ENCODE data around the gene CAPN5.
"Not testable (repeated sequence)": the region's sequence is repeated elsewhere in the genome, so short reads cannot be mapped to it uniquely, and the experiment has no call there.

The CAPN5 gene

GRCh38 chr11:77096591-77097019 is 29.8 kb downstream of the CAPN5 start:
- no peak for TF ChIP-seq CTCF (IDR thresholded peaks at IDR 0.05)
- H3K36me3 Mint-ChIP-seq (ENCODE audit: low read depth), result peaks cover 16% of the 10 kb centered on the region
- peaks cover 8% of the 10 kb centered on the region for H3K4me1 Mint-ChIP-seq
- H3K9me3 Mint-ChIP-seq, result peaks cover 22% of the 10 kb centered on the region
- no peak overlapping the region for H3K4me3 Mint-ChIP-seq
- peaks cover 2% of the 10 kb centered on the region for H3K27me3 Mint-ChIP-seq (ENCODE audit: low read depth, poor library complexity)
- H3K27ac Mint-ChIP-seq, result peak overlapping the region; percentile 88
- no peak for DNase-seq

- H3K4me1 Mint-ChIP-seq; H3K27me3 Mint-ChIP-seq (ENCODE audit: low read depth, poor library complexity); DNase-seq; H3K4me3 Mint-ChIP-seq; H3K27ac Mint-ChIP-seq: not testable (repeated sequence)
- Mint-ChIP-seq H3K36me3 (ENCODE audit: low read depth) (peaks cover 16% of the 10 kb centered on the region), H3K9me3 (peaks cover 22% of the 10 kb centered on the region)
Observed at GRCh38 chr11:77097180-77097579, 30.4 kb downstream of the CAPN5 start.

- peaks cover 16% of the 10 kb centered on the region for H3K36me3 Mint-ChIP-seq (ENCODE audit: low read depth)
- peaks cover 22% of the 10 kb centered on the region for H3K9me3 Mint-ChIP-seq
- no peak for DNase-seq
- H3K4me3 Mint-ChIP-seq, result no peak overlapping the region
- H3K27me3 Mint-ChIP-seq (ENCODE audit: low read depth, poor library complexity), result no peaks in the 10 kb centered on the region
- H3K4me1 Mint-ChIP-seq, result peaks cover 13% of the 10 kb centered on the region
- TF ChIP-seq CTCF (IDR thresholded peaks at IDR 0.05), result no peak
- H3K27ac Mint-ChIP-seq, result no peak overlapping the region
Observed at GRCh38 chr11:77100166-77101042, 33.6 kb downstream of the CAPN5 start.

GRCh38 chr11:77101043-77101537 is 34.3 kb downstream of the CAPN5 start:
- Mint-ChIP-seq H3K27ac (no peak overlapping the region), H3K36me3 (ENCODE audit: low read depth) (peaks cover 16% of the 10 kb centered on the region), H3K4me3 (no peak overlapping the region), H3K27me3 (ENCODE audit: low read depth, poor library complexity) (no peaks in the 10 kb centered on the region), H3K4me1 (peaks cover 11% of the 10 kb centered on the region), H3K9me3 (peaks cover 22% of the 10 kb centered on the region)
- no peak for DNase-seq
- peak; percentile 34 for TF ChIP-seq CTCF (IDR thresholded peaks at IDR 0.05)

GRCh38 chr11:77102246-77103210 is 35.8 kb downstream of the CAPN5 start, which contains the start of gene OMP:
Gene OMP (plus strand): TSS chr11:77102840. CDS start chr11:77102840, 0 bp downstream.
- Mint-ChIP-seq H3K9me3 (peaks cover 17% of the 10 kb centered on the region), H3K36me3 (ENCODE audit: low read depth) (peaks cover 13% of the 10 kb centered on the region), H3K27me3 (ENCODE audit: low read depth, poor library complexity) (no peaks in the 10 kb centered on the region), H3K4me3 (no peak within 1 kb of the TSS), H3K4me1 (peaks cover 11% of the 10 kb centered on the region), H3K27ac (no peak within 1 kb of the TSS)
- no peak for TF ChIP-seq CTCF (IDR thresholded peaks at IDR 0.05)
- DNase-seq, result no peak

- TF ChIP-seq CTCF (IDR thresholded peaks at IDR 0.05), result no peak
- Mint-ChIP-seq H3K9me3 (peaks cover 17% of the 10 kb centered on the region), H3K27ac (no peak overlapping the region), H3K27me3 (ENCODE audit: low read depth, poor library complexity) (no peaks in the 10 kb centered on the region), H3K4me3 (no peak overlapping the region), H3K36me3 (ENCODE audit: low read depth) (peaks cover 13% of the 10 kb centered on the region), H3K4me1 (peaks cover 19% of the 10 kb centered on the region)
- no peak for DNase-seq
Observed at GRCh38 chr11:77103319-77103718, 36.5 kb downstream of the CAPN5 start.
